T-cell (primary cell): ENCODE measurements around the gene SLC7A8. TPM values are rescaled to one million over a fixed set of nuclear protein-coding genes. Genes with fewer than 3 reads are reported as not detected.
A peak's percentile ranks its signal among the peaks of the same experiment; 100 is the strongest.
"Not testable (repeated sequence)": the region's sequence is repeated elsewhere in the genome, so short reads cannot be mapped to it uniquely, and the experiment has no call there.

Experiments used
- ATAC-seq, 4 experiments: fragments of 200-7000 bp in 3 of 4; fragments of 150-1000 bp in 1 of 4; cut with Tn5 transposase; replicated peaks in 1 of 4; 1 replicate in 3 of 4; 2 replicates in 1 of 4; pipeline ENCODE4 v1.10.0; 2021; ENCODE audit warnings: moderate library complexity in 3 of 4, mild to moderate bottlenecking in 2 of 4, moderate number of reproducible peaks in 1 of 4
- CTCF ChIA-PET, 2 donors: fragments of 300-600 bp; sonication (Branson Sonifier 250); formaldehyde crosslinking; loops; one replicate each; lab custom pipeline; 2022; ENCODE audit warnings: antibody characterized with exemption in 2 of 2; lab: Charles Lee
- POLR2A ChIA-PET, 2 donors: fragments of 300-600 bp; sonication (Branson Sonifier 250); formaldehyde crosslinking; loops; one replicate each; lab custom pipeline; 2022; ENCODE audit warnings: antibody characterized with exemption in 2 of 2; lab: Charles Lee
- DNase-seq, 35 experiments: peaks; one replicate each; pipeline versions ENCODE4 v3.0.0 to v3.0.0-alpha.2; 2013 to 2023
- H3K27ac ChIP-seq: one replicate; pipeline ENCODE4 v1.5.1; 2013; ENCODE audit warnings: low read length
- H3K27me3 ChIP-seq, 2 experiments: replicated peaks in 1 of 2; 1 replicate in 1 of 2; 2 replicates in 1 of 2; pipeline versions ENCODE4 v1.6.1 to v1.7.0; 2013; ENCODE audit warnings: low read length in 1 of 2, mixed read lengths in 1 of 2; ENCODE audit not compliant: control insufficient read depth in 2 of 2, insufficient read depth in 2 of 2; ENCODE audit errors: extremely low read depth in 1 of 2
- H3K36me3 ChIP-seq, 2 donors: 1 replicate in 1 of 2; 2 replicates in 1 of 2; pipeline versions ENCODE4 v1.6.1 to v1.7.0; 2013; ENCODE audit warnings: low read length in 1 of 2; ENCODE audit not compliant: control insufficient read depth in 2 of 2, insufficient read depth in 1 of 2; ENCODE audit errors: extremely low read depth in 1 of 2
- H3K4me1 ChIP-seq, 2 experiments: 1 replicate in 1 of 2; 2 replicates in 1 of 2; pipeline versions ENCODE4 v1.6.1 to v1.7.0; 2013; ENCODE audit warnings: low read length in 2 of 2, mixed read lengths in 1 of 2; ENCODE audit not compliant: insufficient read depth in 2 of 2, control insufficient read depth in 1 of 2; ENCODE audit errors: extremely low read depth in 1 of 2
- H3K4me3 ChIP-seq, 2 donors: 1 replicate in 1 of 2; 2 replicates in 1 of 2; pipeline versions ENCODE4 v1.5.1 to v1.7.0; 2013; ENCODE audit warnings: mild to moderate bottlenecking in 2 of 2, low read length in 1 of 2, moderate library complexity in 1 of 2; ENCODE audit not compliant: control insufficient read depth in 1 of 2; ENCODE audit errors: extremely low read depth in 1 of 2
- H3K9me3 ChIP-seq: 2 replicates; pipeline ENCODE4 v1.7.0; 2013
- H3K27ac Mint-ChIP-seq, 2 donors: one replicate each; pipeline ENCODE4 v1.8.0; 2020 to 2021; ENCODE audit warnings: mild to moderate bottlenecking in 2 of 2, mixed read lengths in 2 of 2
- H3K27me3 Mint-ChIP-seq, 2 donors: one replicate each; pipeline ENCODE4 v1.8.0; 2021 to 2022; ENCODE audit warnings: mixed read lengths in 2 of 2
- H3K36me3 Mint-ChIP-seq: one replicate; pipeline ENCODE4 v1.8.0; 2021; ENCODE audit warnings: mixed read lengths
- H3K4me1 Mint-ChIP-seq, 3 donors: one replicate each; pipeline ENCODE4 v1.8.0; 2020 to 2022; ENCODE audit warnings: mixed read lengths in 3 of 3, mild to moderate bottlenecking in 1 of 3
- H3K4me3 Mint-ChIP-seq, 3 donors: one replicate each; pipeline ENCODE4 v1.8.0; 2020 to 2022; ENCODE audit warnings: mild to moderate bottlenecking in 3 of 3, mixed read lengths in 3 of 3, moderate library complexity in 3 of 3
- H3K9me3 Mint-ChIP-seq, 3 donors: one replicate each; pipeline ENCODE4 v1.8.0; 2020 to 2022; ENCODE audit warnings: mixed read lengths in 3 of 3
- whole genome bisulfite sequencing: methylation state at CpG from one replicate; pipeline ENCODE4 v1.1.5; 2013; ENCODE audit warnings: missing lambda C conversion rate; ENCODE audit not compliant: insufficient coverage; 5-methylcytosine and 5-hydroxymethylcytosine counted together
- total RNA-seq, 35 experiments: library from RNA in 6 of 35; stranded (reverse) in 6 of 35; fragments of 120-200 nt in 1 of 35; gene quantifications; one replicate each; pipeline versions ENCODE4 v1.2.1 to v1.2.4 and lab custom pipeline; 2013 to 2026

SLC7A8 gene
- total RNA-seq, result 1 to 10 TPM in 4 of 5 donors, under 1 TPM in 1; 0.33 to 8.1 (median 5.9) TPM
- 1.5 TPM for total RNA-seq (2013)
- total RNA-seq (lab: John Stamatoyannopoulos, UW), result 0.21 to 5.9 (median 2.5) reads per million in 29 experiments

DNA sequence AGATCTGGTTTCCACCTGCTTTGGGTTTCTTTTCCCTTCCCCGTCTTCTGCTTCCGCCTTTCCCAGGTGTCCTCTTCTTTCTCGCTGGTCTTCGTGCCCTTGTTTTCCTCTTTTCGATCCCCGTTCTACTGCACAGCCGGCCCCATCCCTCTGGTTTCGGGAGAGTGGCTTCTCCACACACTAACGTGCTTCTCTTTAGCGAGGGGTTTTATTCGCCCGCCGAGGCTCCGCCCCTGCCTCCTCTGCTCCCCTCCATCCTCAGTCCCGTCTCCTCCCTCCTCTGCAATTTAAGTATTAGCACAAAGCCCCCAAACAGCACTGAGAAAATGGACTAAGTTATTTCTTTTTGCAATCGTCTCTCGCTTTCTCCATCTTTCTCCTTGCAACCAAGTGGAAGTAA lies at the start of gene SLC7A8:
Gene SLC7A8, minus strand, starts transcription at position 182 of the 400 bp plus-strand sequence. CDS start 746 bp downstream, outside the sequence.
- peak in 17 of 35 experiments; percentile 5 to 42 (median 18) for DNase-seq
- Mint-ChIP-seq H3K27me3 (peaks cover 15 to 20% of the 10 kb centered on the region in 2 donors), H3K4me1 (peaks cover 0 to 24% (median 18%) of the 10 kb centered on the region in 3 donors), H3K4me3 (no peak within 1 kb of the TSS), H3K36me3 (no peaks in the 10 kb centered on the region), H3K9me3 (no peaks in the 10 kb centered on the region), H3K27ac (peak within 1 kb of the TSS in 1 of 2 donors; percentile 24)
- Histone ChIP-seq H3K4me3 (peak within 1 kb of the TSS; percentile 44 to 80), H3K9me3 (no peaks in the 10 kb centered on the region), H3K27me3 (peaks cover 0 to 24% of the 10 kb centered on the region in 2 experiments), H3K36me3 (no peaks in the 10 kb centered on the region), H3K27ac (no peak within 1 kb of the TSS), H3K4me1 (peaks cover 11 to 12% of the 10 kb centered on the region in 2 experiments)
- ATAC-seq, result peak; percentile 47 to 70 (median 63)
- WGBS, result 3% methylated on average over 9 of the region's 17 CpGs
- ChIA-PET CTCF (interaction anchor here in 1 of 2 donors (1.0 to 7.3 kb wide), 2 partner anchors 62 to 115 kb away, joined by 6 to 74 read pairs; no protein-coding TSS in a partner anchor), POLR2A (no interaction called here)

DNA sequence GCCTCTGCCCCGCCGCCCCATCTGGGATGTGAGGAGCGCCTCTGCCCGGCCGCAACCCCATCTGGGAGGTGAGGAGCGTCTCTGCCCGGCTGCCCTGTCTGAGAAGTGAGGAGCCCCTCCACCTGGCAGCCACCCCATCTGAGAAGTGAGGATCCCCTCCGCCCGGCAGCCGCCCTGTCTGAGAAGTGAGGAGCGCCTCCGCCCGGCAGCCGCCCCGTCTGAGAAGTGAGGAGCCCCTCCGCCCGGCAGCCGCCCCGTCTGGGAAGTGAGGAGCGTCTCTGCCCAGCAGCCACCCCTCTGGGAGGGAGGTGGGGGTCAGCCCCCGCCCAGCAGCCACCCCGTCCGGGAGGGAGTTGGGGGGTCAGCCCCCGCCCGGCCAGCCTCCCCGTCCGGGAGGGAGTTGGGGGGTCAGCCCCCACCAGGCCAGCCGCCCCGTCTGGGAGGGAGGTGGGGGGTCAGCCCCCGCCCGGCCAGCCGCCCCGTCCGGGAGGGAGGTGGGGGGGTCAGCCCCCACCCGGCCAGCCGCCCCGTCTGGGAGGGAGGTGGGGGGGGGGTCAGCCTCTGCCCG lies 48.9 kb upstream of the SLC7A8 start:
- H3K9me3 Mint-ChIP-seq, H3K36me3 ChIP-seq, H3K27ac ChIP-seq, H3K4me3 ChIP-seq, H3K27me3 Mint-ChIP-seq, H3K9me3 ChIP-seq, H3K36me3 Mint-ChIP-seq, H3K4me1 ChIP-seq, H3K27ac Mint-ChIP-seq, DNase-seq, H3K4me1 Mint-ChIP-seq, CTCF ChIA-PET, ATAC-seq, H3K4me3 Mint-ChIP-seq: not testable (repeated sequence)
- H3K27me3 ChIP-seq, result peaks cover 0 to 14% of the 10 kb centered on the region in 2 experiments
- POLR2A ChIA-PET, result interaction anchor here in 1 of 2 donors (0.8 kb wide), 1 partner anchor 9 kb away, joined by 4 read pairs; no protein-coding TSS in a partner anchor
- 96% methylated on average over 12 of the region's 38 CpGs for WGBS

DNA sequence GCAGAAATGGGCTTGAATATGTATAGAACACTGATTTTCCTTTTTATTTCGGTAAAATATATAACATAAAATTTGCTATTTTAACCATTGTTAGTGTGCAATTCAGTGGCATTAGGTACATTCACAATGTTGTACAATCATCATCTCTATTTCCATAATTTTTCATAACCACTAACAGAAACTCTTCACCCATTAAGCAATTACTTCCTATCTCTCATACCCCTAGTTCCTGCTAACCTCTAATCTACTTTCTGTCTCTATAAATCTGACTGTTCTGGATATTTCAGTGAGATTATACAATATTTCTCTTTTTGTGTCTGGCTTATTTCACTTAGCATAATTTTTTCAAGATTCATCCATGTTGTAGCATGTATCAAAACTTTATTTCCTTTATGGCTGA lies 45.4 kb upstream of the SLC7A8 start:
- Mint-ChIP-seq H3K27ac (no peak overlapping the region), H3K4me1 (no peaks in the 10 kb centered on the region), H3K4me3 (no peak overlapping the region), H3K27me3 (peaks cover 3 to 10% of the 10 kb centered on the region in 2 donors), H3K9me3 (peaks cover 5 to 14% (median 9%) of the 10 kb centered on the region in 3 donors), H3K36me3 (no peaks in the 10 kb centered on the region)
- no peak for DNase-seq
- no CpG with 5 or more reads among the region's 1 CpG for WGBS
- Histone ChIP-seq H3K27me3 (no peaks in the 10 kb centered on the region), H3K4me1 (no peaks in the 10 kb centered on the region), H3K27ac (no peak overlapping the region), H3K9me3 (no peaks in the 10 kb centered on the region), H3K36me3 (no peaks in the 10 kb centered on the region), H3K4me3 (no peak overlapping the region)
- no peak for ATAC-seq
- POLR2A ChIA-PET, result no interaction called here
- CTCF ChIA-PET, result no interaction called here

DNA sequence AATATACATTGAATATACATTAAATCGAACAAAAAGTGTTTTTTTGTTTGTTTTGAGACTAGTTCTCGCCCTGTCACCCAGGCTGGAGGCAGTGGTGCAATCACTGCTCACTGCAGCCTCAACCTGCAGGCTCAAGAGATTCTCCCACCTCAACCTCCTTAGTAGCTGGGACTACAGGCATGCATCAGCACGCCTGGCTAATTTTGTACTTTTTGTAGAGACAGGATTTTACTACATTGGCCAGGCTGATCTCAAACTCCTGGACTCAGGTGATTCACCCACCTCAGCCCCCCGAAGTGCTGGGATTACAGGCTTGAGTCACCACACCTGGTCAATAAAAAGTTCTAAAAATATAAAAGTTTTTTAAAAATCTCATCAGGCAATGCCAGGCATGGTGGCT lies 44.1 kb upstream of the SLC7A8 start:
- ChIA-PET POLR2A (no interaction called here), CTCF (no interaction called here)
- Histone ChIP-seq H3K4me3 (no peak overlapping the region), H3K9me3 (no peaks in the 10 kb centered on the region), H3K36me3 (no peaks in the 10 kb centered on the region), H3K27me3 (no peaks in the 10 kb centered on the region), H3K4me1 (no peaks in the 10 kb centered on the region), H3K27ac (no peak overlapping the region)
- peaks cover 5 to 14% (median 9%) of the 10 kb centered on the region in 3 donors for H3K9me3 Mint-ChIP-seq
- DNase-seq (no peak), ATAC-seq (no peak)
- no peaks in the 10 kb centered on the region for H3K4me1 Mint-ChIP-seq
- peaks cover 4 to 10% of the 10 kb centered on the region in 2 donors for H3K27me3 Mint-ChIP-seq
- H3K36me3 Mint-ChIP-seq, result no peaks in the 10 kb centered on the region
- 33% methylated on average over 1 of the region's 4 CpGs for WGBS
- H3K4me3 Mint-ChIP-seq, result no peak overlapping the region
- H3K27ac Mint-ChIP-seq, result no peak overlapping the region

DNA sequence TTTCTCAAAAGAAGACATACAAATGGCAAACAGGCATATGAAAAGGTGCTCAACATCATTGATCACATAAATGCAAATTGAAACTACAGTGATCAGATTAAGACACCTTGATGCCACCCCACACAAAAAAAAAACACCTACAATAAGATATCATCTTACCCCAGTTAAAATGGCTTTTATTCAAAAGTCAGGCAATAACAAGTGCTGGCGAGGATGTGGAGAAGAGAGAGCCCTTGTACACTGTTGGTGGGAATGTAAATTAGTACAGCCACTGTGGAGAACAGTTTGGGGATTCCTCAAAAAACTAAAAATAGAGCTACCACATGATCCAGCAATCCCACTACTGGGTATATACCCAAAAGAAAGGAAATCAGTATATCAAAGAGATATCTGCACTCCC lies 41.5 kb upstream of the SLC7A8 start:
- H3K4me3 Mint-ChIP-seq, H3K4me1 Mint-ChIP-seq, H3K27me3 ChIP-seq, H3K36me3 ChIP-seq, H3K36me3 Mint-ChIP-seq, H3K9me3 ChIP-seq, H3K4me1 ChIP-seq, H3K27ac Mint-ChIP-seq, H3K4me3 ChIP-seq, DNase-seq, POLR2A ChIA-PET, ATAC-seq, H3K27ac ChIP-seq: not testable (repeated sequence)
- Mint-ChIP-seq H3K9me3 (peaks cover 5 to 14% (median 9%) of the 10 kb centered on the region in 3 donors), H3K27me3 (peaks cover 28 to 29% of the 10 kb centered on the region in 2 donors)
- CTCF ChIA-PET, result interaction anchor here in 1 of 2 donors (0.6 to 0.9 kb wide), 2 partner anchors 12 to 287 kb away, joined by 3 read pairs; no protein-coding TSS in a partner anchor
- WGBS, result no CpG with 5 or more reads among the region's 1 CpG

DNA sequence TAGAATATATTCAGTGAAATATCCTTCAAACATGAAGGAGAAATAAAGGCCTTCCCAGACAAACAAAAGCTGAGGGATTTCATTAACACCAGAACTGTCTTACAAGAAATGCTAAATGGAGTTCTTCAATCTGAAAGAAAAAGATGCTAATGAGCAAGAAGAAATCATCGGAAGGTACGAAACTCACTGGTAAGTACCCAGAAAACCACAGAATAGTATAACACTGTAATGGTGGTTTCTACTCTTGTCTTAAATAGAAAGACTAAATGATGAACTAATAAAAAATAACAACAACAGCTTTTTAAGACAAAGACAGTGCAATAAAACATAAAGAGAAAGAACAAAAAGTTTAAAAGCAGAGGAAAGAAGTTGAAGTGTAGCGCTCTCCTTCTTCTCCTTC lies 35.6 kb upstream of the SLC7A8 start:
- Histone ChIP-seq H3K4me3 (no peak overlapping the region), H3K27me3 (peaks cover 0 to 19% of the 10 kb centered on the region in 2 experiments), H3K4me1 (no peaks in the 10 kb centered on the region), H3K27ac (no peak overlapping the region), H3K9me3 (no peaks in the 10 kb centered on the region), H3K36me3 (no peaks in the 10 kb centered on the region)
- Mint-ChIP-seq H3K27ac (no peak overlapping the region), H3K4me3 (no peak overlapping the region), H3K27me3 (peaks cover 31 to 43% of the 10 kb centered on the region in 2 donors), H3K9me3 (peaks cover 0 to 8% (median 5%) of the 10 kb centered on the region in 3 donors), H3K4me1 (no peaks in the 10 kb centered on the region), H3K36me3 (no peaks in the 10 kb centered on the region)
- POLR2A ChIA-PET, result no interaction called here
- CTCF ChIA-PET, result interaction anchor here in 1 of 2 donors (0.7 kb wide), 1 partner anchor 24 kb away, joined by 3 read pairs; no protein-coding TSS in a partner anchor
- DNase-seq (no peak), ATAC-seq (no peak)
- WGBS, result no CpG with 5 or more reads among the region's 3 CpGs
